Cardiac septum (tissue), 1 donor: ENCODE data around the gene FIBIN. TPM values are rescaled to one million over a fixed set of nuclear protein-coding genes. Genes with fewer than 3 reads are reported as not detected.
"Not testable (repeated sequence)": the region's sequence is repeated elsewhere in the genome, so short reads cannot be mapped to it uniquely, and the experiment has no call there.

ENCODE experiments used
- DNase-seq: peaks from one replicate; pipeline ENCODE4 v3.0.0-alpha.2; 2020; ENCODE audit warnings: low spot score
- intact Hi-C: fragments of 100-400 bp; cut with DNase I; formaldehyde crosslinking; loops from one replicate; pipeline ENCODE4 v1.14.0; 2022
- long read RNA-seq: library from polyadenylated mRNA; unstranded; transcript quantifications from one replicate; pipeline ENCODE4 v2.0.0, GENCODE V29; 2021
- total RNA-seq: library from RNA; stranded (reverse); fragmentation: NEBNext Ultra II Directional; extraction: Animal tissue kit (Norgen Biotek cat#: 25700); gene quantifications from one replicate; pipeline ENCODE4 v1.2.1, GENCODE V29; 2021
- donor health status: DM: no; HTN: no; CAD: no.

FIBIN gene
- total RNA-seq = 15.4 TPM
- long read RNA-seq, transcript FIBIN-201 (1 exons, 1,938 nt) = major isoform, 14 of 14 reads
- long read RNA-seq, partial matches to known transcripts = 0 of 14 reads
- long read RNA-seq, other reads (novel, unspliced or antisense) = 0 of 14 reads

GRCh38 chr11:26993965-26994457 is at the start of gene FIBIN:
Gene FIBIN, plus strand, starts transcription at chr11:26994112. Its CDS starts 415 bp downstream, at chr11:26994527.
- DNase-seq = no peak
- intact Hi-C loops = no loop called here

GRCh38 chr11:26944866-26945664 is 48.8 kb upstream of the FIBIN start:
- intact Hi-C loops = loop anchor here (5.0 kb wide), 1 partner anchor 103 kb away; no protein-coding TSS in a partner anchor
- no peak for DNase-seq

GRCh38 chr11:26946257-26946716 is 47.6 kb upstream of the FIBIN start:
- no peak for DNase-seq
- intact Hi-C loops = loop anchor here (2.0 to 5.0 kb wide), 2 partner anchors 15 to 104 kb away; no protein-coding TSS in a partner anchor

GRCh38 chr11:26947379-26947844 is 46.5 kb upstream of the FIBIN start:
- intact Hi-C loops = loop anchor here (2.0 to 5.0 kb wide), 2 partner anchors 17 to 105 kb away; no protein-coding TSS in a partner anchor
- no peak for DNase-seq

- DNase-seq = no peak
- intact Hi-C loops = loop anchor here (2.0 to 5.0 kb wide), 2 partner anchors 17 to 106 kb away; no protein-coding TSS in a partner anchor
Measured at GRCh38 chr11:26947904-26948639, 45.8 kb upstream of the FIBIN start.

GRCh38 chr11:26948881-26949280 is 45.0 kb upstream of the FIBIN start:
- intact Hi-C loops = loop anchor here (5.0 kb wide), 1 partner anchor 107 kb away; no protein-coding TSS in a partner anchor
- no peak for DNase-seq

GRCh38 chr11:26949846-26950245 is 44.1 kb upstream of the FIBIN start:
- intact Hi-C loops = loop anchor here (5.0 to 10.0 kb wide), 3 partner anchors 37 to 108 kb away; no protein-coding TSS in a partner anchor

GRCh38 chr11:26950260-26950719 is 43.6 kb upstream of the FIBIN start:
- no peak for DNase-seq
- intact Hi-C loops = loop anchor here (5.0 to 10.0 kb wide), 2 partner anchors 37 to 55 kb away; no protein-coding TSS in a partner anchor

More at GRCh38 chr11:26949846-26950245, 44.1 kb upstream of the FIBIN start:
- DNase-seq = no peak

- intact Hi-C loops = loop anchor here (5.0 to 10.0 kb wide), 2 partner anchors 35 to 57 kb away; no protein-coding TSS in a partner anchor
- DNase-seq = no peak
Measured at GRCh38 chr11:26951809-26952515, 42.0 kb upstream of the FIBIN start.

- intact Hi-C loops = loop anchor here (5.0 to 10.0 kb wide), 2 partner anchors 33 to 59 kb away; no protein-coding TSS in a partner anchor
- DNase-seq = no peak
Measured at GRCh38 chr11:26953770-26954392, 40.0 kb upstream of the FIBIN start.

GRCh38 chr11:26958005-26958701 is 35.8 kb upstream of the FIBIN start:
- DNase-seq = no peak
- intact Hi-C loops = loop anchor here (10.0 kb wide), 1 partner anchor 63 kb away; no protein-coding TSS in a partner anchor

- intact Hi-C loops = loop anchor here (10.0 kb wide), 1 partner anchor 64 kb away; no protein-coding TSS in a partner anchor
- DNase-seq = no peak
Measured at GRCh38 chr11:26958702-26959049, 35.2 kb upstream of the FIBIN start.

- intact Hi-C loops = no loop called here
- no peak for DNase-seq
Measured at GRCh38 chr11:26960281-26960680, 33.6 kb upstream of the FIBIN start.

GRCh38 chr11:26963764-26964163 is 30.1 kb upstream of the FIBIN start:
- intact Hi-C loops = no loop called here
- DNase-seq = no peak

- intact Hi-C loops = no loop called here
- DNase-seq = no peak
Measured at GRCh38 chr11:26964339-26964738, 29.6 kb upstream of the FIBIN start.

- DNase-seq, intact Hi-C loops: not testable (repeated sequence)
Measured at GRCh38 chr11:26964847-26965485, 28.9 kb upstream of the FIBIN start.

- DNase-seq = no peak
- intact Hi-C loops = no loop called here
Measured at GRCh38 chr11:26971961-26972360, 22.0 kb upstream of the FIBIN start.
